NCI-H1092 (cell line): ENCODE measurements around the gene TRIM22.
"Not testable (repeated sequence)": the region's sequence is repeated elsewhere in the genome, so short reads cannot be mapped to it uniquely, and the experiment has no call there.

Source experiments
- DNase-seq: peaks from one replicate; lab custom pipeline; 2025; lab: John Stamatoyannopoulos, UW

Gene TRIM22

GRCh38 chr11:5689551-5689983 is at the start of gene TRIM22:
TSS of gene TRIM22 (plus strand) at chr11:5689790. CDS start at chr11:5696233, 6,443 bp downstream.
- DNase-seq, result no peak

- DNase-seq, result no peak
These were observed 49.6 kb upstream of the TRIM22 start for GRCh38 chr11:5639953-5640352.

- no peak for DNase-seq
These were observed 46.0 kb upstream of the TRIM22 start for GRCh38 chr11:5643585-5643984.

GRCh38 chr11:5646139-5646538 is 43.5 kb upstream of the TRIM22 start:
- no peak for DNase-seq

GRCh38 chr11:5655474-5655873 is 34.1 kb upstream of the TRIM22 start:
- DNase-seq, result no peak

- not testable (repeated sequence) for DNase-seq
These were observed 32.6 kb upstream of the TRIM22 start for GRCh38 chr11:5656956-5657355.

GRCh38 chr11:5658318-5658717 is 31.3 kb upstream of the TRIM22 start:
- DNase-seq, result no peak

GRCh38 chr11:5663511-5663910 is 26.1 kb upstream of the TRIM22 start:
- DNase-seq, result no peak

GRCh38 chr11:5665051-5665570 is 24.5 kb upstream of the TRIM22 start:
- no peak for DNase-seq

GRCh38 chr11:5665746-5666401 is 23.7 kb upstream of the TRIM22 start:
- no peak for DNase-seq

GRCh38 chr11:5666402-5666793 is 23.2 kb upstream of the TRIM22 start:
- no peak for DNase-seq

- DNase-seq, result no peak
These were observed 17.8 kb upstream of the TRIM22 start for GRCh38 chr11:5671831-5672230.

GRCh38 chr11:5674391-5674790 is 15.2 kb upstream of the TRIM22 start:
- DNase-seq, result no peak

GRCh38 chr11:5679811-5680210 is 9.8 kb upstream of the TRIM22 start:
- no peak for DNase-seq

GRCh38 chr11:5682890-5683441 is 6.6 kb upstream of the TRIM22 start:
- DNase-seq, result not testable (repeated sequence)

GRCh38 chr11:5683620-5684019 is 6.0 kb upstream of the TRIM22 start:
- DNase-seq, result not testable (repeated sequence)

- no peak for DNase-seq
These were observed 5.4 kb upstream of the TRIM22 start for GRCh38 chr11:5684036-5684645.

- no peak for DNase-seq
These were observed 4.8 kb upstream of the TRIM22 start, which contains the start of gene TRIM5 for GRCh38 chr11:5684646-5685362. TSS of gene TRIM5 (minus strand) at chr11:5685074. CDS start at chr11:5680177, 4,897 bp downstream.

- DNase-seq, result no peak
These were observed 3.2 kb upstream of the TRIM22 start for GRCh38 chr11:5686426-5686825.

- no peak for DNase-seq
These were observed 1.1 kb upstream of the TRIM22 start for GRCh38 chr11:5688482-5688881.

GRCh38 chr11:5690216-5690615 is 626 bp downstream of the TRIM22 start:
- no peak for DNase-seq

- DNase-seq, result no peak
These were observed 1.1 kb downstream of the TRIM22 start for GRCh38 chr11:5690736-5691135.
